ENCODE measurements around the gene UGDH. TPM values are rescaled to one million over a fixed set of nuclear protein-coding genes. Genes with fewer than 3 reads are reported as not detected.
"Not testable (repeated sequence)": the region's sequence is repeated elsewhere in the genome, so short reads cannot be mapped to it uniquely, and the experiment has no call there.

UGDH gene
- polyA plus RNA-seq, 2 of the 4 experiments (the other 2 are of a cell fraction) = 610 to 691 TPM

GRCh38 chr4:39515669-39516401 lies 11.4 kb downstream of the UGDH start:
- TF ChIP-seq HOXB5 (CRISPR knock-in tag; IDR thresholded peaks at IDR 0.05) (peak; percentile 87), ATOH8 (CRISPR knock-in tag; IDR thresholded peaks at IDR 0.05; ENCODE audit: low read depth) (peak; percentile 88), EHF (CRISPR knock-in tag; IDR thresholded peaks at IDR 0.05) (peak; percentile 92), HOXA7 (CRISPR knock-in tag; IDR thresholded peaks at IDR 0.05) (peak; percentile 87), NPAS2 (CRISPR knock-in tag; IDR thresholded peaks at IDR 0.05; ENCODE audit: borderline replicate concordance) (peak; percentile 21; the same call in 1 of the 2 replicates), FOSB (CRISPR knock-in tag; IDR thresholded peaks at IDR 0.05) (peak; percentile 80; the same call in 1 of the 2 replicates), HOXB13 (CRISPR knock-in tag; IDR thresholded peaks at IDR 0.05; ENCODE audit: low read depth) (peak; percentile 94), ZSCAN20 (CRISPR knock-in tag; IDR thresholded peaks at IDR 0.05) (peak; percentile 85), FOXS1 (CRISPR knock-in tag; IDR thresholded peaks at IDR 0.05) (peak; percentile 34; the same call in 1 of the 2 replicates), ZNF302 (CRISPR knock-in tag; IDR thresholded peaks at IDR 0.05) (peak; percentile 87), TP53 (CRISPR knock-in tag; IDR thresholded peaks at IDR 0.05) (peak; percentile 88; the same call in 1 of the 2 replicates), HEYL (CRISPR knock-in tag; IDR thresholded peaks at IDR 0.05) (peak; percentile 80; the same call in 1 of the 2 replicates)
- peak overlapping the region; percentile 3; the same call in 1 of the 3 replicates for H3K4me3 ChIP-seq
- H3K9me3 ChIP-seq, FAIRE-seq: not testable (repeated sequence)
- peaks cover 83% of the 10 kb centered on the region for H3K4me1 ChIP-seq
- CTCF ChIA-PET = interaction anchor here (1.5 to 1.6 kb wide), 2 partner anchors 10 to 76 kb away, joined by 4 to 5 read pairs; no protein-coding TSS in a partner anchor
- WGBS (ENCODE audit: missing lambda C conversion rate) = 11% methylated on average over 14 of the region's 14 CpGs
- peak overlapping the region; percentile 50 for H3K4me2 ChIP-seq
- ATAC-seq (peak in 1 of 2 experiments; percentile 42; a peak in 3 of 6 replicates), DNase-seq (ENCODE audit: low read depth in 1 of 2, low spot score in 1 of 2) (peak in 1 of 2 experiments; percentile 67)
- H3K27ac ChIP-seq = peak overlapping the region; percentile 98 to 99
- POLR2A ChIA-PET = interaction anchor here (1.4 to 3.5 kb wide), 2 partner anchors 10 to 13 kb away, joined by 4 to 35 read pairs; partner anchors contain the start of gene UGDH

GRCh38 chr4:39514888-39515401 lies 12.3 kb downstream of the UGDH start:
- peak overlapping the region; percentile 68 for H3K4me2 ChIP-seq
- FAIRE-seq (peak; percentile 90), ATAC-seq (peak; percentile 81 to 93), DNase-seq (ENCODE audit: low read depth in 1 of 2, low spot score in 1 of 2) (peak; percentile 57 to 96)
- H3K9me3 ChIP-seq = no peaks in the 10 kb centered on the region
- ChIA-PET POLR2A (interaction anchor here (1.1 to 3.5 kb wide), 2 partner anchors 9 to 11 kb away, joined by 3 to 35 read pairs; partner anchors contain the start of gene UGDH), CTCF (interaction anchor here (1.5 to 5.4 kb wide), 3 partner anchors 9 to 77 kb away, joined by 4 to 26 read pairs (median 5); no protein-coding TSS in a partner anchor)
- peaks cover 87% of the 10 kb centered on the region for H3K4me1 ChIP-seq
- peak overlapping the region; percentile 6; the same call in 1 of the 3 replicates for H3K4me3 ChIP-seq
- WGBS (ENCODE audit: missing lambda C conversion rate) = 3% methylated on average over 4 of the region's 4 CpGs
- H3K27ac ChIP-seq = peak overlapping the region; percentile 98 to 99
- no peak for TF ChIP-seq KDM1A (IDR thresholded peaks at IDR 0.05; ENCODE audit: low read depth)
- peak; percentile 59; the same call in 1 of the 2 replicates for TF ChIP-seq HOXB5 (CRISPR knock-in tag; IDR thresholded peaks at IDR 0.05)
- TF ChIP-seq HOXA7 (CRISPR knock-in tag; IDR thresholded peaks at IDR 0.05) = peak; percentile 43; the same call in 1 of the 2 replicates
- peak; percentile 72; the same call in 1 of the 2 replicates for TF ChIP-seq ZNF302 (CRISPR knock-in tag; IDR thresholded peaks at IDR 0.05)
- peak; percentile 84; the same call in 1 of the 2 replicates for TF ChIP-seq FOSB (CRISPR knock-in tag; IDR thresholded peaks at IDR 0.05)
- 0 out of 2 replicates have a peak, but pooled peaks have one; percentile 51 for TF ChIP-seq TFCP2L1 (CRISPR knock-in tag; IDR thresholded peaks at IDR 0.05)
- TF ChIP-seq EP300 (IDR thresholded peaks at IDR 0.05) = peak; percentile 89 to 92
- TF ChIP-seq ESRRA (IDR thresholded peaks at IDR 0.05; ENCODE audit: borderline replicate concordance, low read length) = peak; percentile 42; the same call in 1 of the 2 replicates
- TF ChIP-seq BCL3 (IDR thresholded peaks at IDR 0.05) = peak; percentile 67; the same call in 1 of the 3 replicates
- TF ChIP-seq CEBPB (IDR thresholded peaks at IDR 0.05) = peak; percentile 88 to 96
- TF ChIP-seq RNF2 (IDR thresholded peaks at IDR 0.05; ENCODE audit: borderline replicate concordance, low read depth) = no peak
- peak; percentile 75 for TF ChIP-seq FOSL2 (IDR thresholded peaks at IDR 0.05)
- TF ChIP-seq FOSL2 (CRISPR knock-in tag; IDR thresholded peaks at IDR 0.05) = peak; percentile 95
- TF ChIP-seq ZSCAN20 (CRISPR knock-in tag; IDR thresholded peaks at IDR 0.05) = peak; percentile 57; the same call in 1 of the 2 replicates
- TF ChIP-seq TP53 (CRISPR knock-in tag; IDR thresholded peaks at IDR 0.05) = peak; percentile 66; the same call in 1 of the 2 replicates
- TF ChIP-seq KDM5A (IDR thresholded peaks at IDR 0.05) = no peak
- TF ChIP-seq POLR2A (IDR thresholded peaks at IDR 0.05; ENCODE audit: low read length) = no peak
- TF ChIP-seq RAD21 (conservative IDR thresholded peaks at IDR 0.05 in 1 of 2, IDR thresholded peaks at IDR 0.05 in 1 of 2) = peak; percentile 8 to 36; a peak in 3 of 5 replicates
- no peak for TF ChIP-seq CHD4 (IDR thresholded peaks at IDR 0.05; ENCODE audit: borderline replicate concordance)
- peak; percentile 65 for TF ChIP-seq HEYL (CRISPR knock-in tag; IDR thresholded peaks at IDR 0.05)
- 0 out of 2 replicates have a peak, but pooled peaks have one; percentile 38 for TF ChIP-seq PBX3 (IDR thresholded peaks at IDR 0.05)
- peak; percentile 76 to 97 for TF ChIP-seq JUN (IDR thresholded peaks at IDR 0.05)
- TF ChIP-seq MAX (IDR thresholded peaks at IDR 0.05) = peak; percentile 65
- peak; percentile 90 for TF ChIP-seq RARB (CRISPR knock-in tag; IDR thresholded peaks at IDR 0.05)
- TF ChIP-seq ATOH8 (CRISPR knock-in tag; IDR thresholded peaks at IDR 0.05; ENCODE audit: low read depth) = peak; percentile 50; the same call in 1 of the 2 replicates
- TF ChIP-seq MAFK (IDR thresholded peaks at IDR 0.05; ENCODE audit: partially characterized antibody) = peak; percentile 100
